HG03103 (cell line): ENCODE measurements around the gene LGALS8.
"Not testable (repeated sequence)": the region's sequence is repeated elsewhere in the genome, so short reads cannot be mapped to it uniquely, and the experiment has no call there.

ENCODE experiments used
- ATAC-seq: cut with Tn5 transposase; IDR thresholded peaks from one replicate; pipeline ENCODE4 v1.9.1; 2021; ENCODE audit warnings: low read depth; ENCODE audit not compliant: unreplicated experiment

LGALS8 gene

GRCh38 chr1:236523704-236524141, at the start of gene LGALS8:
TSS of gene LGALS8 (plus strand) at chr1:236523982. CDS start at chr1:236526071, 2,089 bp downstream.
- peak; percentile 70 for ATAC-seq

- no peak for ATAC-seq
These were observed 47.8 kb upstream of the LGALS8 start for GRCh38 chr1:236476019-236476418.

- ATAC-seq: no peak
These were observed 42.9 kb upstream of the LGALS8 start for GRCh38 chr1:236480758-236481436.

DNA sequence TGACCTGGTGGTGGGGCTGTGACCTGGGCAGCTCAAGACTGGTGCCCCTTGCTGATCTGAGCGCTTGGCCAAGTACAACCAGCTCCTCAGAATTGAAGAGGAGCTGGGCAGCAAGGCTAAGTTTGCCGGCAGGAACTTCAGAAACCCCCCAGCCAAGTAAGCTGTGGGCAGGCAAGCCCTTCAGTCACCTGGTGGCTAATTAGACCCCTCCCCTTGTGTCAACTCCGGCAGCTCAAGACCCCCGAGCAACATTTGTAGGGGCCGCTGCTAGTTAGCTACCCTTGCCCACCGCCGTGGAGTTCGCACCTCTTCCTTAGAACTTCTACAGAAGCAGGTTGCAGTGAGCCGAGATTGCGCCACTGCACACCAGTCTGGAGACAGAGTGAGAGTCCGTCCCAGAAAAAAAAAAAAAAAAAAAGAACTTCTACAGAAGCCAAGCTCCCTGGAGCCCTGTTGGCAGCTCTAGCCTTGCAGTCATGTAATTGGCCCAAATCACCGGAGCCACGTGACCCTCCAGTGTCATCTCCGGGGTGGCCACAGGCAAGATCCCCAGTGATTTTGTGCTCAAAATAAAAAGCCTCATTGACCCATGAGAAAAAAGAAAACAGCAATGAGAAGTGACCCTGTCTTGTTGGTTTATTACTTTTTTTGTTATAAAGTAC, 39.3 kb upstream of the LGALS8 start:
- no peak for ATAC-seq

GRCh38 chr1:236486356-236487002, 37.3 kb upstream of the LGALS8 start:
- no peak for ATAC-seq

DNA sequence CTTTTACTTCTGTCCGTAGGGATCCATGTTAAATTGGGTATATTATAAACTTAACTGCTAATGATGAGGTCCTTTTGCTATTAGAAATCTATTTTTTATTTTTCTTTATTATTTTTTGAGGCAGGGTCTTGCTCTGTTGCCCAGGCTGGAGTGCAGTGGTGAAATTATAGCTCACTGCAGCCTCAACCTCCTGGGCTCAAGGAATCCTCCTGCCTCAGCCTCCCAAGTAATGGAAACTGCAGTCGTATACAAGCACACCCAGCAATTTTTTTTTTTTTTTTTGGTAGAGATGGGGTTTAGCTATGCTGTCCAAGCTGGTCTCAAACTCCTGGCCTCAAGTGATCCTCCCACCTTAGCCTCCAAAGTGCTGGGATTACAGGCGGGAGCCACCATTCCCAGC, 34.6 kb upstream of the LGALS8 start:
- ATAC-seq: not testable (repeated sequence)

DNA sequence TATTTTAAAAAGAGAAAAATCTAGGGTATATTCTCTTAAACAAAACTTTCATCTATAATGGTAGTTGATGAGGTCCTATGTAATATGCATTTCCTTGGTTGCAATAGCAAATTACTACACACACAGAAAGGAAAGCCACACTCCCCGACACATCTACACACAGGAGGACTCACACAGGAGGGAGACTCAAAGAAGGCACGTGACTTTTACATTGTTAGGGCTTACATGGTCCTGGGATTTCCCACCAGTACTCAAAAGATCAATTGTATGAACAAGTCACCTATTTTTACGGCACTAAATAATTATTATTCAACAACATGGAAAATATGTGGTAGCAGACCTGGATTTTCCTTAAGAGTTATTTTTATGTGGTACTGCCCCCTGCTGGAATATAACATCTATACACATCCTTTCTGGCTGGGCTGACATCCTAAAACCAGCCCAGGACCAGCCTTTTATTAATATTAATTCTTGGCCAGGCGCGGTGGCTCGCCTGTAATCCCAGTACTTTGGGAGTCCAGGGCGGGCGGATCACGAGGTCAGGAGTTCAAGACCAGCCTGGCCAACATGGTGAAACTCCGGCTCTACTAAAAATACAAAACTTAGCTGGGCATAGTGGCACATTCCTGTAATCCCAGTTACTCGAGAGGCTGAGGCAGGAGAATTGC, 33.9 kb upstream of the LGALS8 start:
- ATAC-seq: no peak

GRCh38 chr1:236491469-236492136, 32.2 kb upstream of the LGALS8 start:
- ATAC-seq: no peak

- ATAC-seq: no peak
These were observed 31.4 kb upstream of the LGALS8 start for GRCh38 chr1:236492378-236492777.

DNA sequence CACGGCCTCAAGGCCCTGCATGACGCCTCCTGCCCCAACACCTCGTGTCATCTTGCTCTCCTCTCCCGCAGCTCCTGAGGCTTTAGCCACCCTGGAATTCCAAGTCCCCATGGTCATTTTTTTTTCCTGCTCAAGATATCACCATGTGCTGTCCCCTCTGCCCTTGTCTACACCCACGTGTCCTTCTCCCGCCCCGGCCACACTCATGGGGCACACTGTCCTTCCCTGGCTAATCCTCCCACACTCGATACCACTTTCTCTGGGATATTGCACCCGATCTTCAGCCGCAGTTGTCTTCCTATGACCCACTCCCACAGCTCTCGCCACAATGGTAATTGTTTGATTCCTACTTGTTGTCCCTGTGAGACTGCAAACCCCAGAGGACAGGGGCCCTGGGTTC, 29.7 kb upstream of the LGALS8 start:
- ATAC-seq: no peak

DNA sequence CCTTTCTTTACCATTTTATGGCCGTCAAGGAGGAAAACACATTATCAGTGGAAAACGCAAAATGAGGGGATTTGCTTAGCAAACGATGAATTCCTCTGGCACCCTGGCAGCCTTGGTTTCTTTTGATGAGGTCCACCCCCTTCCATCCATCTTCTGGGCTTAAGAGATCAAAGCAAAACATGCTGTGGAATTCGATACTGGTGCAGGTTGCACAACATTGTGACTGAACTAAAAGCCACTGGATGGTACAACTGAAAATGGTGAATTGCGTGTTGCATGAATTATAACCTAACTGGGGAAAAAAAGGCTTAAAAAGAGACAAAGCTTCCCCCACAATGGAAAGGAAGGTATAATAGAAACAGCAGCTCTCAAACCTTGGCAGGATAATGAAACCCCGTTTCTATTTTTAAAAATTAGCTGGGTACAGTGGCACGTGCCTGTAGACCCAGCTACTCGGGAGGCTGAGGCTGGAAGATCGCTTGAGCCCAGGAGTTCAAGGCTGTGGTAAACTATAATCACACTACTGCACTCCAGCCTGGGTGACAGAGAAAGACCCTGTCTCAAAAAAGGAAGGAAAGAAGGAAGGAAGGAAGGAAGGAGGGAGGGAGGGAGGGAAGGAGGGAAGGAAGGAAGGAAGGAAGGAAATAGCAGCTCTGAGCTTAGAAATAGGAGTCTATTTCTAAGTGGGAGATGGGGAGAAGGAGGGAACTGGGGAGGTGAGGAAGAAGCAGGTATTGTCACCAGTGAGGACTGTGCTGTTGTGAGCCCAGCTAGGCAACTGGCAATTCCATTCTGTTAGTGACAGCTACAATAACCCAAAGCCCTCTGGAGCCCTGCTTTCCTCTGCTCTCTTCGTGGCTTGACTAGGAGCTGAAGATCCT, 29.0 kb upstream of the LGALS8 start:
- ATAC-seq: no peak

GRCh38 chr1:236495467-236496112, 28.2 kb upstream of the LGALS8 start:
- ATAC-seq: no peak

DNA sequence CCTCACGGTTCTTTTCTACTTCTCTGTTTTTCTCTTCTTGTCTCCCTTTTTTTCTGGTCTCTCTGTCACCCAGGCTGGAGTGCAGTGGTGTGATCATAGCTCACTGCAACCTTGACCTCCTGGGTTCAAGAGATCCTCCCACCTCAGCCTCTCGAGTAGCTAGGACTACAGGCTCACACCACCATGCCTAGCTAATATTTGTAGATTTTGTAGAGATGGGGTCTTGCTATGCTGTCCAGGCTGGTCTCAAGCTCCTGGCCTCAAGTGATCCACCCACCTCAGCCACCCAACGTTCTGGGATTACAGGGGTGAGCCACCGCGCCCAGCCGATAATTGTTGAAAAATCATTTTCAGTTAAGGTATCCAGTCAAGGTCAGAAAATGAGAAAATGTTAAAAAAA, 25.9 kb upstream of the LGALS8 start:
- no peak for ATAC-seq

DNA sequence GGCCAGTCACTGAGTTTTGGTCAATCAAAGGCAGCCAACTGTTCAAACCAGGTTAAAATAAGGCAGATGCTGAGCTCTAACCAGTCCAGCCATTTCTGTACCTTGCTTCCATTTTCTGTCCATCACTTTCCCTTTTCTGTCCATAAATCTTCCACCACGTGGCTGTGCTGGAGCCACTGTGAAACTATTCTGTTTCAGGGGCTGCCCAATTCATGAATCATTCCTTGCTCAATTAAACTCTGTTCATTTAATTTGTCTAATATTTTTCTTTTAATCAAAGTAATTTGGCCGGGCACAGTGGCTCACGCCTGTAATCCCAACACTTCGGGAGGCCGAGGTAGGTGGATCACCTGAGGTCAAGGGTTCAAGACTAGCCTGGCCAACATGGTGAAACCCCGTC, 22.7 kb upstream of the LGALS8 start:
- no peak for ATAC-seq

GRCh38 chr1:236502579-236502971, 21.2 kb upstream of the LGALS8 start:
- ATAC-seq: no peak

GRCh38 chr1:236502972-236503639, 20.7 kb upstream of the LGALS8 start:
- ATAC-seq: no peak

DNA sequence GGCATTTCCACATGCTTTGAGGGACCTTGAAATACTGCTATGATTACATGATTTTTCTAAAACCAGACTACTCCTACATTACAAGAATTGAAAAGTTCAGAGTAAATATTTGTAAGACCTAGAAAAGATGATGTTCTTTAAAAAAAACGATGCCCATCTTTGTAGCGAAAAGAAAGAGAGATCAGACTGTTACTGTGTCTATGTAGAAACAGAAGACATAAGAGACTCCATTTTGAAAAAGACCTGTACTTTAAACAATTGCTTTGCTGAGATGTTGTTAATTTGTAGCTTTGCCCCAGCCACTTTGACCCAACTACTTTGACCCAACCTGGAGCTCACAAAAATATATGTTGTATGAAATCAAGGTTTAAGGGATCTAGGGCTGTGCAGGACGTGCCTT, 19.4 kb upstream of the LGALS8 start:
- not testable (repeated sequence) for ATAC-seq

GRCh38 chr1:236507022-236507700, 16.6 kb upstream of the LGALS8 start:
- ATAC-seq: no peak
